ENCODE results near the gene SWSAP1.

SWSAP1 gene

GRCh38 chr19:11377756-11378155 lies 3.3 kb downstream of the SWSAP1 start (continued):
- TF ChIP-seq, protein P1, sequence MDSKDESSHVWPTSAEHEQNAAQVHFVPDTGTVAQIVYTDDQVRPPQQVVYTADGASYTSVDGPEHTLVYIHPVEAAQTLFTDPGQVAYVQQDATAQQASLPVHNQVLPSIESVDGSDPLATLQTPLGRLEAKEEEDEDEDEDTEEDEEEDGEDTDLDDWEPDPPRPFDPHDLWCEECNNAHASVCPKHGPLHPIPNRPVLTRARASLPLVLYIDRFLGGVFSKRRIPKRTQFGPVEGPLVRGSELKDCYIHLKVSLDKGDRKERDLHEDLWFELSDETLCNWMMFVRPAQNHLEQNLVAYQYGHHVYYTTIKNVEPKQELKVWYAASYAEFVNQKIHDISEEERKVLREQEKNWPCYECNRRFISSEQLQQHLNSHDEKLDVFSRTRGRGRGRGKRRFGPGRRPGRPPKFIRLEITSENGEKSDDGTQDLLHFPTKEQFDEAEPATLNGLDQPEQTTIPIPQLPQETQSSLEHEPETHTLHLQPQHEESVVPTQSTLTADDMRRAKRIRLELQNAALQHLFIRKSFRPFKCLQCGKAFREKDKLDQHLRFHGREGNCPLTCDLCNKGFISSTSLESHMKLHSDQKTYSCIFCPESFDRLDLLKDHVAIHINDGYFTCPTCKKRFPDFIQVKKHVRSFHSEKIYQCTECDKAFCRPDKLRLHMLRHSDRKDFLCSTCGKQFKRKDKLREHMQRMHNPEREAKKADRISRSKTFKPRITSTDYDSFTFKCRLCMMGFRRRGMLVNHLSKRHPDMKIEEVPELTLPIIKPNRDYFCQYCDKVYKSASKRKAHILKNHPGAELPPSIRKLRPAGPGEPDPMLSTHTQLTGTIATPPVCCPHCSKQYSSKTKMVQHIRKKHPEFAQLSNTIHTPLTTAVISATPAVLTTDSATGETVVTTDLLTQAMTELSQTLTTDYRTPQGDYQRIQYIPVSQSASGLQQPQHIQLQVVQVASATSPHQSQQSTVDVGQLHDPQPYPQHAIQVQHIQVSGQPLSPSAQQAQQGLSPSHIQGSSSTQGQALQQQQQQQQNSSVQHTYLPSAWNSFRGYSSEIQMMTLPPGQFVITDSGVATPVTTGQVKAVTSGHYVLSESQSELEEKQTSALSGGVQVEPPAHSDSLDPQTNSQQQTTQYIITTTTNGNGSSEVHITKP (tag by site-specific recombination; IDR thresholded peaks at IDR 0.05), result no peak
- TF ChIP-seq GLIS2 (tag by site-specific recombination; IDR thresholded peaks at IDR 0.05) (no peak), ZNF624 (tag by site-specific recombination; IDR thresholded peaks at IDR 0.05) (no peak), ZNF292 (tag by site-specific recombination; IDR thresholded peaks at IDR 0.05; ENCODE audit: borderline replicate concordance, low read depth) (no peak), ZNF585B (tag by site-specific recombination; IDR thresholded peaks at IDR 0.05) (no peak)

- H3K27ac ChIP-seq (ENCODE audit: extremely low read depth, low read depth, low read length), result no peak overlapping the region
- H3K4me3 ChIP-seq (ENCODE audit: low read depth, low read length), result no peak overlapping the region
- ChIA-PET CTCF (interaction anchor here (0.9 to 5.6 kb wide), 8 partner anchors 20 to 104 kb away, joined by 3 to 66 read pairs (median 8); partner anchors contain the start of genes RGL3 and TSPAN16), POLR2A (no interaction called here)
- no peaks in the 10 kb centered on the region for H3K9me3 ChIP-seq (ENCODE audit: control insufficient read depth, insufficient read depth, low read depth, low read length)
- peaks cover 0 to 21% of the 10 kb centered on the region in 2 experiments; a peak in 2 of 3 replicates for H3K36me3 ChIP-seq (ENCODE audit: control insufficient read depth in 2 of 2, insufficient read depth in 1 of 2, low read length in 2 of 2)
- H3K4me1 ChIP-seq (ENCODE audit: control insufficient read depth, insufficient read depth, low read length), result peaks cover 4% of the 10 kb centered on the region
- TF ChIP-seq ZNF629 (tag by site-specific recombination; IDR thresholded peaks at IDR 0.05), result 0 out of 2 replicates have a peak, but pooled peaks have one; percentile 28
- TF ChIP-seq, protein P2, sequence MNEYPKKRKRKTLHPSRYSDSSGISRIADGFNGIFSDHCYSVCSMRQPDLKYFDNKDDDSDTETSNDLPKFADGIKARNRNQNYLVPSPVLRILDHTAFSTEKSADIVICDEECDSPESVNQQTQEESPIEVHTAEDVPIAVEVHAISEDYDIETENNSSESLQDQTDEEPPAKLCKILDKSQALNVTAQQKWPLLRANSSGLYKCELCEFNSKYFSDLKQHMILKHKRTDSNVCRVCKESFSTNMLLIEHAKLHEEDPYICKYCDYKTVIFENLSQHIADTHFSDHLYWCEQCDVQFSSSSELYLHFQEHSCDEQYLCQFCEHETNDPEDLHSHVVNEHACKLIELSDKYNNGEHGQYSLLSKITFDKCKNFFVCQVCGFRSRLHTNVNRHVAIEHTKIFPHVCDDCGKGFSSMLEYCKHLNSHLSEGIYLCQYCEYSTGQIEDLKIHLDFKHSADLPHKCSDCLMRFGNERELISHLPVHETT (tag by site-specific recombination; IDR thresholded peaks at IDR 0.05), result no peak
- TF ChIP-seq ZNF473 (tag by site-specific recombination; IDR thresholded peaks at IDR 0.05), result no peak
- TF ChIP-seq, protein P3, sequence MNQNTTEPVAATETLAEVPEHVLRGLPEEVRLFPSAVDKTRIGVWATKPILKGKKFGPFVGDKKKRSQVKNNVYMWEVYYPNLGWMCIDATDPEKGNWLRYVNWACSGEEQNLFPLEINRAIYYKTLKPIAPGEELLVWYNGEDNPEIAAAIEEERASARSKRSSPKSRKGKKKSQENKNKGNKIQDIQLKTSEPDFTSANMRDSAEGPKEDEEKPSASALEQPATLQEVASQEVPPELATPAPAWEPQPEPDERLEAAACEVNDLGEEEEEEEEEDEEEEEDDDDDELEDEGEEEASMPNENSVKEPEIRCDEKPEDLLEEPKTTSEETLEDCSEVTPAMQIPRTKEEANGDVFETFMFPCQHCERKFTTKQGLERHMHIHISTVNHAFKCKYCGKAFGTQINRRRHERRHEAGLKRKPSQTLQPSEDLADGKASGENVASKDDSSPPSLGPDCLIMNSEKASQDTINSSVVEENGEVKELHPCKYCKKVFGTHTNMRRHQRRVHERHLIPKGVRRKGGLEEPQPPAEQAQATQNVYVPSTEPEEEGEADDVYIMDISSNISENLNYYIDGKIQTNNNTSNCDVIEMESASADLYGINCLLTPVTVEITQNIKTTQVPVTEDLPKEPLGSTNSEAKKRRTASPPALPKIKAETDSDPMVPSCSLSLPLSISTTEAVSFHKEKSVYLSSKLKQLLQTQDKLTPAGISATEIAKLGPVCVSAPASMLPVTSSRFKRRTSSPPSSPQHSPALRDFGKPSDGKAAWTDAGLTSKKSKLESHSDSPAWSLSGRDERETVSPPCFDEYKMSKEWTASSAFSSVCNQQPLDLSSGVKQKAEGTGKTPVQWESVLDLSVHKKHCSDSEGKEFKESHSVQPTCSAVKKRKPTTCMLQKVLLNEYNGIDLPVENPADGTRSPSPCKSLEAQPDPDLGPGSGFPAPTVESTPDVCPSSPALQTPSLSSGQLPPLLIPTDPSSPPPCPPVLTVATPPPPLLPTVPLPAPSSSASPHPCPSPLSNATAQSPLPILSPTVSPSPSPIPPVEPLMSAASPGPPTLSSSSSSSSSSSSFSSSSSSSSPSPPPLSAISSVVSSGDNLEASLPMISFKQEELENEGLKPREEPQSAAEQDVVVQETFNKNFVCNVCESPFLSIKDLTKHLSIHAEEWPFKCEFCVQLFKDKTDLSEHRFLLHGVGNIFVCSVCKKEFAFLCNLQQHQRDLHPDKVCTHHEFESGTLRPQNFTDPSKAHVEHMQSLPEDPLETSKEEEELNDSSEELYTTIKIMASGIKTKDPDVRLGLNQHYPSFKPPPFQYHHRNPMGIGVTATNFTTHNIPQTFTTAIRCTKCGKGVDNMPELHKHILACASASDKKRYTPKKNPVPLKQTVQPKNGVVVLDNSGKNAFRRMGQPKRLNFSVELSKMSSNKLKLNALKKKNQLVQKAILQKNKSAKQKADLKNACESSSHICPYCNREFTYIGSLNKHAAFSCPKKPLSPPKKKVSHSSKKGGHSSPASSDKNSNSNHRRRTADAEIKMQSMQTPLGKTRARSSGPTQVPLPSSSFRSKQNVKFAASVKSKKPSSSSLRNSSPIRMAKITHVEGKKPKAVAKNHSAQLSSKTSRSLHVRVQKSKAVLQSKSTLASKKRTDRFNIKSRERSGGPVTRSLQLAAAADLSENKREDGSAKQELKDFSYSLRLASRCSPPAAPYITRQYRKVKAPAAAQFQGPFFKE (tag by site-specific recombination; IDR thresholded peaks at IDR 0.05; ENCODE audit: borderline replicate concordance), result no peak
- TF ChIP-seq ZNF692 (tag by site-specific recombination; IDR thresholded peaks at IDR 0.05), result peak; percentile 73
- no peak for TF ChIP-seq WT1 (tag by site-specific recombination; IDR thresholded peaks at IDR 0.05)
- TF ChIP-seq, protein P4, sequence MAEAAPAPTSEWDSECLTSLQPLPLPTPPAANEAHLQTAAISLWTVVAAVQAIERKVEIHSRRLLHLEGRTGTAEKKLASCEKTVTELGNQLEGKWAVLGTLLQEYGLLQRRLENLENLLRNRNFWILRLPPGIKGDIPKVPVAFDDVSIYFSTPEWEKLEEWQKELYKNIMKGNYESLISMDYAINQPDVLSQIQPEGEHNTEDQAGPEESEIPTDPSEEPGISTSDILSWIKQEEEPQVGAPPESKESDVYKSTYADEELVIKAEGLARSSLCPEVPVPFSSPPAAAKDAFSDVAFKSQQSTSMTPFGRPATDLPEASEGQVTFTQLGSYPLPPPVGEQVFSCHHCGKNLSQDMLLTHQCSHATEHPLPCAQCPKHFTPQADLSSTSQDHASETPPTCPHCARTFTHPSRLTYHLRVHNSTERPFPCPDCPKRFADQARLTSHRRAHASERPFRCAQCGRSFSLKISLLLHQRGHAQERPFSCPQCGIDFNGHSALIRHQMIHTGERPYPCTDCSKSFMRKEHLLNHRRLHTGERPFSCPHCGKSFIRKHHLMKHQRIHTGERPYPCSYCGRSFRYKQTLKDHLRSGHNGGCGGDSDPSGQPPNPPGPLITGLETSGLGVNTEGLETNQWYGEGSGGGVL (tag by site-specific recombination; IDR thresholded peaks at IDR 0.05), result peak; percentile 34; the same call in 1 of the 2 replicates
- no peak for TF ChIP-seq ZNF548 (tag by site-specific recombination; IDR thresholded peaks at IDR 0.05)
- TF ChIP-seq CTCF (tag by site-specific recombination; IDR thresholded peaks at IDR 0.05), result peak; percentile 79; the same call in 1 of the 2 replicates
- TF ChIP-seq GLIS2 (tag by site-specific recombination; IDR thresholded peaks at IDR 0.05), result peak; percentile 31; the same call in 1 of the 2 replicates
- TF ChIP-seq ZBTB17 (tag by site-specific recombination; IDR thresholded peaks at IDR 0.05), result peak; percentile 54; the same call in 1 of the 2 replicates
- TF ChIP-seq MEIS1 (CRISPR knock-in tag; IDR thresholded peaks at IDR 0.05; ENCODE audit: borderline replicate concordance), result no peak
- no peak for TF ChIP-seq ZNF529 (tag by site-specific recombination; IDR thresholded peaks at IDR 0.05; ENCODE audit: insufficient replicate concordance)
Observed at GRCh38 chr19:11378319-11379189, 4.1 kb downstream of the SWSAP1 start.
